Femur (tissue), 1 donor: ENCODE measurements around the gene CELF4.

Experiments used
- DNase-seq: peaks from one replicate; pipeline ENCODE4 v3.0.0-alpha.2; 2017

The CELF4 gene

DNA sequence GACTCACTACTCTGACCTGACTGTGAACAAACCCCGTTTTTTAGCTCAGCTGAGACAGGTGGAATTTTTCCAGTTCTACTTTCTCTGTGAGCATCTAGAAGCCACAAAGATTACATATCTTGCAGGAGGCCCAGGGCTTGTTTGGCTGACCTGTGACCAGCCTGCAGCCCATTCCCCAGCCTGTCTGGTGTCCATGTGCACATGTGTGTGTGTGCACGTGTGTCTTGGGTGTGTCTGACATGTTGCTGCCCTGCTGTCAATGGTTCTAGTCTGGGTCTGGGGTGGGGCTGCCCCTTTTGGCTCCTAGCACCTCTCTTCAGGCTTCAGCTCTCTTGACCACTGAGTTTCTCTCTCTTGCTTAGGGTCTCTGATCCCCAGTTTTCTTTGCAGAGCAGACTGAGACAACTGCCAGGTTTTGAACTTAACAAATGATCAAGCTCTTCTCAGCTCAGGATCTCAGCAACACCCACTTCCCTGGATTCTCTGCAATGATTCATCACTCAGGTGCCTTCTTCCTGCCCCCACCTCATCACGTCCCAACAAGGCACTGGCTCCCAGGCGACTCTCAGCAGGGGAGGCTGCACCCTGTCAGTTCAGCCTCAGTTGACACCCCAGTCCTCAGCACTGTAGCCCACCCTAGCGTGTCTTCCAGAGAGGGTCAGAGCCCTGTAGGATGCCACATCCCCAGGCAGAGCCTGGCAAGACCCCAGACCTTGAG lies 130.3 kb downstream of the CELF4 start:
- DNase-seq: no peak

- no peak for DNase-seq
Observed at GRCh38 chr18:37434161-37434860, 131.3 kb downstream of the CELF4 start.

GRCh38 chr18:37432436-37433195 lies 133.0 kb downstream of the CELF4 start:
- no peak for DNase-seq

DNA sequence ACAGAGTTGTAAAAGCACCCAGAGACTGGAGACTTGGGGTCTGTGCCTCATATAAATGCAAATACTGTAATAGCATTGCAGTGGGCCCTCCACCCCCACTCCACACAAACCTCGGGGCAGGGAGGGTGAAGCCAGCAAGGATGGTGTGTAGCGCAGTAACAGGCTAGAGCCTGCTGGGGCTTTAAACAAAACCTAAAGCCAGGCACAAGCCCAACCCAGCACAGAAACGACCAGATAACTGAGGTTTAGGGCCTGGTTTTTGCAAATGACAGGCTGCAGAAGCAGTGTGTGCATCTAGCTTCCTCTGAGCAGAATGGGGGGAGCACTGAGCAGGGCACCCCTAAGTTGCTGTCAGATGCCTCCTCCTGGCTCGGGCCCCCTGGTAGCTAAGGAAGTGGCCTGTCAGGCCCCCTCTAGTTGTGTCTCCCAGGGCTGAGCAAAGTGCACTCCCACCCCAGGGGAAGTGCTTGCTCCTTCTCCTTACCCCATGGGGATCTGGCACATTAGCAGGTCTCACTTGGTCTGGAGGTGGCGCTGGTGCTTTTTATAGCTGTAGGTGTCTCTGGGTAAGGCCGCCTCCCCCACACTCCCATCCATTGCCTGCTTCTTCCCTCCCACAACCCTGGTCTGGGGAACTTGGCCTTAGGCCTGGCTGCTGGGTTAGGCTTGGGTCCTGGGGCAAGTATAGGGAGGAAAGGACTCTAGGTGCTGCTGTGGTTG lies 135.1 kb downstream of the CELF4 start:
- DNase-seq: no peak

- no peak for DNase-seq
Observed at GRCh38 chr18:37429791-37430190, 135.8 kb downstream of the CELF4 start.

GRCh38 chr18:37428288-37428974 lies 137.2 kb downstream of the CELF4 start:
- no peak for DNase-seq

DNA sequence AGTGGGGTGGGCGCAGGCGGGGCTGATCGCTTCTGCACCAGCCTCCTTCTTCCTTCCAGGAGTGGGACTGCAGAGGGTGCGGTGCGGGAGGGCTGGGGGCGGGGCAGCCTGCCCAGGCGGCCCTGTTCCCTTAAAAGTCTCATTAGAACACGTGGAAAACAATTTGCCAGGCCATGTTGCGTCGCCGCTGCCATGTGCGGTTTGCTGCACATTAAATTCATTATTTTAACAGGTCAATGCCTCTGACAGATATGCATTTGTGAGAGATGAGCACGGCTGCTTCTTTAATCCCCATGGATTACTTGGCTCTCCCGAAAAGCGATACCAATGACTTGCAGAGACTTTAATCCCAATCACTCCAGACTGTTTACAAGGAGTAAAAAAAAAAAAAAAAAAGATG lies 139.0 kb downstream of the CELF4 start:
- DNase-seq: no peak

GRCh38 chr18:37425222-37425621 lies 140.4 kb downstream of the CELF4 start:
- DNase-seq: no peak

- DNase-seq: no peak
Observed at GRCh38 chr18:37424507-37424906, 141.1 kb downstream of the CELF4 start.

GRCh38 chr18:37422596-37422995 lies 143.0 kb downstream of the CELF4 start:
- no peak for DNase-seq

GRCh38 chr18:37422116-37422515 lies 143.5 kb downstream of the CELF4 start:
- no peak for DNase-seq

DNA sequence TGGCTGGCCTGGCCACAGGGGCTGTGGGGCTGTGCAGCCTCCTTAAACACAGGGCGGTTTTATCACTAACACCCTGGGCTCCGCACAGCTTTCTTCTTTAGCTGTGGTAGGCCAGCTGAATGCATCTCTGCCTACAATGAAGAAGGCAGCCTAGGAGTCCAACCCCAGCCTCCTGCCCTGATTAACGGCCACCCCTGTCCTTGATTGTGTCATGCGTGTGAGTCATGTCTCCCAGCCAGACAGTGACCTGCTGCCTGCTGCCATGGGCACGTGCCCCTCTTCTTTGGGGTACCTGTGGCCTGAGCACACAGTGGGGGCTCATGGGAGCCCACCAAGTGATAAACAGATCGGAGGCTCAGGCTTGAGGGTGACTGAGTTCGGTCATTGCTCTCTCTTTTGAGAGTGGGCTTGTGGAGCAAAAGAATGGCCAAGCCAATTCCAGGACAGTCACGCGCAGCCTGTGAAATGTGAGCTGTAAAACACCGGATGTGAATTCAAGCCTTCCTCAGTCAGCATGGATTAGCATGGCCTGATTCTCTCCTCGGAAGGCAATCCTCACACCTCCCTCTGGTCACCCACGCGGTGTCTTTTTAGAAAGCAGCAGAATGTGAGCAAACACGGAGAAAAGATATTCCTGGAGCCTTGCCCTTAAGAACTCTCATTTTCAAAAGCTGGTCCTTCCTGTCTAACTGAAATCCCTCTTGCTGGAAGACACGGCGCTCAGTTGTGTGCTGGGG lies 144.1 kb downstream of the CELF4 start:
- no peak for DNase-seq

DNA sequence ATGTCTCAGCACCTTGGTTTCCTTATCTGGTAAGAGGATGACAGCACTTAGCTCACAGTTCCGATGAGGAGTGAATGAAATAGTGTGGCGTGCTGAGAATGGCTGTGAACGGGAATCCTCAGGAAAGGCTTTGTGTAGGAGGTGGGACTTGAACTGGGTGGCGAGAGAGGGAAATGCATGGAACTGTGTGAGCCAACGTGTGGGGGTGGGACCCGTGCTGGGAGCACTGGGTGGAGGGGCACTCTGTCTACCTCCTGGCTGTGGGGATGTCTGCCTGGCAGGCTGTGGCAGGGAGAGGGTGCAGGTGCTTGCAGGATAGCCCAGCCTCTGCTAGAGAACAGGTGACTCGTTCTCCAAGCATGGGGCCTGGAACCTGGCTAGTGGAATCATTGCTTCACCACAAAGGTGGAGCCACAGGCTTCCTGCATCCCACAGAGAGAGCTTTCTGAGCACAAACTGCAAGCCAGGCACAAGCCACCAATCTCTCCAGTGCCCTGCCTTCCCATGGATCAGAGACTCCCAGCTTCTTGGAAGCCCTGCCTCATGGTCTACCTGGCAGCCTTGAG lies 145.2 kb downstream of the CELF4 start:
- DNase-seq: no peak

- no peak for DNase-seq
Observed at GRCh38 chr18:37419866-37420265, 145.7 kb downstream of the CELF4 start.

DNA sequence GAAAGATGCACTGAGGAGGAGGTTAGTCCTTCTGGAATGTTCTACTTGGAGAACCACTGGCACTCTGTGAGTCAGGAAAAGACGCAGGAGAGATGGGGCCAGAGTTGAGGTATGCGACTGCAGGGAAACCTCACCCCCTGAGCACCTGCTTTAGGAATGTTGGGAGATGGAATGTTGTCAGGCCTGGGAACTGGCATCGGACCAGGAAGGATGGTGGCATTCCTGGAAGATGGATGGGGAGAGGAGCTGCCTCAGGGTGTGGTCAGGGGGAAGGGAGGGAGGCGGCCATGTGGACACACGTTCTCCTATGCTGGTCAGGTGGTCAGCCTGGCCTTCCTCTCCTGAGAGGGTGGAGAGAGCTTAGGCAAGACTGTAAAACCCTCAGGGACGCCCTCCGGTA lies 146.3 kb downstream of the CELF4 start:
- no peak for DNase-seq

DNA sequence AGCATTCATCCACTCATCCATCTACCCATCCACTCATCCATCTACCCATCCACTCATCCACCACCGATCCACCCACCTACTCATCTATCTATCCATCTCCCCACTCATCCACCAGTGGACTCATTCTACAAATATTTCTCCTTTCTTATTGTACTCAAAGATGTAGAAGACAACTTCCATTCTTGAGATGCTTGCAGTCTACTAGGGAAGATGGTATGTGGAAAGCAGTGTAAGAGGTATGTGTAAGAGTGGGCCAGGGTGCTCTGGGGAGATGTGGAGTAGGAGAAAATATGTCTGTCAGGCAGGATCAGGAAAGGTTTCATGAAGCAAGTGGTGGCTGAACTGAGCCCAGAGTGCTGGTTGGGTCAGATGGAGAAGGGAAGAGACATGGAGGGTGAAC lies 150.8 kb downstream of the CELF4 start:
- DNase-seq: no peak

DNA sequence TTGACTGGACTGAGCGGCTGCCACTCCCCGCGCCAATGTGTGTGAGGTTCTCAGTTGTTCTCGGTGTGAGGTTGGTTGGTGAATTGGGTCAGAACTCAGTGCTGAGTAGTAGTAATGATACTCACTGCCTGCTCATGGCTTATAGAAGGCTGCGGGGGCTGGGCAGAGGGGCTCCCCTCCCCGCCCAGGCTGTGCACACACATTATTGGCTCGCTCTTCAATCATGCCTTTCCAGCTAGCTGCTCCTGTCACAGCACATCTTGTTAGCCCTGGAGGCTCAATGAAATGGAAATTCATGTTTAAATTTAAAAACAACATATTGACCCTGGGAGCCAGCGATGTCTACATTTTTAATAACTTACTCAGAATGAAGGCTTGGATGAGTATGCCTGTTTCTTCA lies 152.8 kb downstream of the CELF4 start:
- no peak for DNase-seq

DNA sequence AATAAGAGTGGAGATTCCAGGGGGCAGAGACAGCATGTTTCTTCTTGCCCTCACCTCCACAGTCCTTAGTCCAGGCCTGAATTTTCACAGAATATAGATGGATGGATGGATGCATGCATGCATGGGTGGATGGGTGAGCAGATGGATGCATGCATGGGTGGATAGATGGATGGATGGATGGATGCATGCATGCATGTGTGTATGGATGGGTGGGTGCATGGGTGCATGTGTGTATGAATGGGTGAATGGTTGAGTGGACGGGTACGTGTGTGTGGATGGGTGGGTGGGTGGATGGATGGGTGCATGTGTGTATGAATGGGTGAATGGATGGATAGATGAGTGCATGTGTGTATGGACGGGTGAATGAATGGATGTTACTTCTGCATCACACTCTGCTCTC lies 153.3 kb downstream of the CELF4 start:
- no peak for DNase-seq

- no peak for DNase-seq
Observed at GRCh38 chr18:37409878-37410277, 155.7 kb downstream of the CELF4 start.

DNA sequence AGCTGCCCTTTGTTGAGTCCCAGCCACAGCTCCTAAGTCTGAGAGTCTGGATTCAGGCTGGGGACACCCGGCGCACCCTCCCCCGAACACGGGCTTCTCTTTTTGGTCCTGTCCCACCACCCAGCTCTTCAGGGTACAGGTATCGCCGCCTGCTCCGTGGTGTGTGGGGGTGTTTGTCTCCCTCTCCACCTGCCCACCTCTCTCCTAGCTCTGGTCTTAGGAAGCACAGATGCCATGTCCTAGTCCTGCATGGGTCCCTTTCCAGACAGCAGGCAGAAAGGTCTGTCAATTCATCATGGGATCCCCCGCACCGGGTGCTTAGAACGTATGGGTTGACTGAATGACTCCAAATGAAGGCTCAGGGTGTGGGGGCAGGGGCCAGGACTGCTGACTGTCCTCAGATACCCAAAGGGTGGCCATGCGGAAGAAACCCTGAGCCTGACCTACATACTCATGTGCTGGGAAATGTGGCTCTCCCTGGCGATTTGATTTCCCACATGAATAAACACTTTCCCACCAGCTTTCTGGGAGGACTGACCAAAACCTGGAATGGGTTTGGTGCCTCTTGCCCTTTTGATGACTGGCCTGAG lies 156.8 kb downstream of the CELF4 start:
- DNase-seq: no peak

DNA sequence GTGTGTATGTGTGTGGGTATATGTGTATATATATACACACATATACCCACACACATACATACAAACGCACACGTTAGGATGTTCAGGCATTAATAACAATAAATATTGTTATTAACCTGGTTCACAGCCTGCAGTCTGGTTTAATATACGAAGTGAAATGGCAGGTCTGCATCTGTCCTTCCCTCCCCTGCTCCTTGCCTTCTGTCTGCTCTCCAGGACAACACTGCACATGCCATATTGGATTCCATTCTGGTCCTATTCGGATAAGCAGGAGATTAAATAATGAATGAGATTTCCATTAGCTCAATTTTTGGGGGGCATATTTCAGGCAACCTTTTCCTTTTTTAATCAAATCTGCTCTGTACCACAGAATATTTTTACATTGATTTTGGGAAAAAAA lies 158.0 kb downstream of the CELF4 start:
- DNase-seq: no peak
